H1 (cell line): Measurements from ENCODE around the gene MAPRE3. TPM values are rescaled to one million over a fixed set of nuclear protein-coding genes. Genes with fewer than 3 reads are reported as not detected.

ENCODE experiments used
- CTCF ChIA-PET: fragments of 300-600 bp; sonication (Branson Sonifier 250); formaldehyde crosslinking; loops from one replicate; lab custom pipeline; 2021; ENCODE audit not compliant: partially characterized antibody; lab: Charles Lee
- POLR2A ChIA-PET: fragments of 300-600 bp; sonication (Branson Sonifier 250); formaldehyde crosslinking; loops from one replicate; lab custom pipeline; 2021; ENCODE audit warnings: inconsistent platforms; ENCODE audit not compliant: partially characterized antibody; lab: Charles Lee
- DNase-seq, 2 experiments: peaks; one replicate each; pipeline versions ENCODE4 v3.0.0 to v3.0.0-alpha.2; 2010 to 2022; ENCODE audit warnings: low spot score in 2 of 2, low read depth in 1 of 2, mixed read lengths in 1 of 2
- FAIRE-seq: peaks from 2 replicates; lab custom pipeline; 2011; peaks lifted over from hg19 to GRCh38; lab: Jason Lieb, UNC
- H2AFZ ChIP-seq: 2 replicates; pipeline ENCODE4 v1.8.1; 2012; ENCODE audit warnings: low read length, inconsistent platforms
- H2AK5ac ChIP-seq: 2 replicates; pipeline ENCODE4 v1.6.1; 2013; ENCODE audit warnings: low read depth, low read length
- H2BK120ac ChIP-seq: replicated peaks from 2 replicates; pipeline ENCODE3; 2013; ENCODE audit warnings: low read depth, low read length, inconsistent platforms
- H2BK12ac ChIP-seq: 2 replicates; pipeline ENCODE4 v1.6.1; 2013; ENCODE audit warnings: low read depth, low read length
- H2BK15ac ChIP-seq: 2 replicates; pipeline ENCODE4 v1.6.1; 2013; ENCODE audit warnings: low read length
- H2BK20ac ChIP-seq: 2 replicates; pipeline ENCODE4 v1.6.1; 2013; ENCODE audit warnings: low read length
- H2BK5ac ChIP-seq: 2 replicates; pipeline ENCODE4 v1.6.1; 2013; ENCODE audit warnings: low read depth, low read length
- H3K14ac ChIP-seq: 2 replicates; pipeline ENCODE4 v1.6.1; 2013; ENCODE audit warnings: inconsistent platforms; ENCODE audit not compliant: insufficient read length
- H3K18ac ChIP-seq: 2 replicates; pipeline ENCODE4 v1.6.1; 2013; ENCODE audit warnings: low read length; ENCODE audit errors: extremely low read depth
- H3K23ac ChIP-seq: 2 replicates; pipeline ENCODE4 v1.6.1; 2013; ENCODE audit warnings: inconsistent platforms; ENCODE audit not compliant: insufficient read length
- H3K23me2 ChIP-seq: 2 replicates; pipeline ENCODE4 v1.6.1; 2013; ENCODE audit warnings: low read depth, low read length
- H3K27ac ChIP-seq: 2 replicates; pipeline ENCODE4 v1.6.1; 2011; ENCODE audit warnings: low read depth, low read length, inconsistent platforms
- H3K27me3 ChIP-seq, 4 experiments: replicated peaks in 1 of 4; 1 replicate in 1 of 4; 2 replicates in 3 of 4; pipeline versions ENCODE4 v1.6.1 to v1.8.1; 2011 to 2013; ENCODE audit warnings: low read length in 3 of 4, mild to moderate bottlenecking in 3 of 4, inconsistent platforms in 2 of 4, mixed read lengths in 2 of 4, moderate library complexity in 1 of 4; ENCODE audit not compliant: control insufficient read depth in 3 of 4, insufficient read depth in 3 of 4; ENCODE audit errors: extremely low read depth in 1 of 4
- H3K36me3 ChIP-seq, 4 experiments: 2 replicates each; pipeline versions ENCODE4 v1.6.1 to v1.8.1; 2011 to 2013; ENCODE audit warnings: mild to moderate bottlenecking in 4 of 4, low read length in 3 of 4, moderate library complexity in 2 of 4, control low read depth in 1 of 4, inconsistent platforms in 1 of 4; ENCODE audit not compliant: insufficient read depth in 4 of 4, control insufficient read depth in 2 of 4
- H3K4ac ChIP-seq: replicated peaks from 2 replicates; pipeline ENCODE3; 2013; ENCODE audit warnings: low read length, low read depth, mixed read lengths, inconsistent platforms; ENCODE audit not compliant: insufficient read length
- H3K4me1 ChIP-seq, 4 experiments: replicated peaks in 1 of 4; 1 replicate in 1 of 4; 2 replicates in 3 of 4; pipeline versions ENCODE4 v1.6.1 to v1.8.1; 2011 to 2013; ENCODE audit warnings: low read length in 3 of 4, inconsistent platforms in 2 of 4, mixed read lengths in 1 of 4; ENCODE audit not compliant: insufficient read depth in 4 of 4, control insufficient read depth in 3 of 4
- H3K4me2 ChIP-seq, 2 experiments: 2 replicates each; pipeline versions ENCODE4 v1.6.1 to v1.8.1; 2011 to 2013; ENCODE audit warnings: low read depth in 2 of 2, low read length in 2 of 2, control low read depth in 1 of 2, inconsistent platforms in 1 of 2, mild to moderate bottlenecking in 1 of 2; ENCODE audit not compliant: insufficient read depth in 1 of 2
- H3K4me3 ChIP-seq, 4 experiments: fragments of 200-600, 300-600 bp in 1 of 4; sonication (generic), shearing (Covaris generic), sonication (Bioruptor Twin) in 1 of 4; 2 replicates each; pipeline versions ENCODE4 v1.5.1 to v1.8.1; 2011 to 2016; ENCODE audit warnings: low read length in 4 of 4, low read depth in 3 of 4, control low read depth in 2 of 4, inconsistent platforms in 2 of 4, mild to moderate bottlenecking in 2 of 4, mixed read lengths in 1 of 4, moderate library complexity in 1 of 4; ENCODE audit not compliant: insufficient read depth in 2 of 4; ENCODE audit errors: extremely low read depth in 1 of 4
- H3K56ac ChIP-seq: replicated peaks from 2 replicates; pipeline ENCODE3; 2013; ENCODE audit warnings: low read depth, mild to moderate bottlenecking, mixed read lengths, low read length, inconsistent platforms; ENCODE audit not compliant: insufficient read length
- H3K79me1 ChIP-seq: 2 replicates; pipeline ENCODE4 v1.6.1; 2013; ENCODE audit warnings: low read depth, low read length, control low read depth
- H3K79me2 ChIP-seq, 2 experiments: 2 replicates each; pipeline versions ENCODE4 v1.6.1 to v1.8.1; 2012 to 2013; ENCODE audit warnings: low read length in 2 of 2, mild to moderate bottlenecking in 2 of 2, inconsistent platforms in 1 of 2; ENCODE audit not compliant: insufficient read depth in 2 of 2, control insufficient read depth in 1 of 2
- H3K9ac ChIP-seq, 4 experiments: replicated peaks in 1 of 4; 1 replicate in 1 of 4; 2 replicates in 3 of 4; pipeline versions ENCODE4 v1.6.1 to v1.8.1; 2011 to 2013; ENCODE audit warnings: low read depth in 3 of 4, low read length in 3 of 4, control low read depth in 2 of 4, mild to moderate bottlenecking in 2 of 4, moderate library complexity in 2 of 4, inconsistent platforms in 1 of 4; ENCODE audit errors: extremely low read depth in 1 of 4
- H3K9me3 ChIP-seq, 2 experiments: 2 replicates each; pipeline versions ENCODE4 v1.6.1 to v1.8.1; 2012 to 2013; ENCODE audit warnings: mild to moderate bottlenecking in 2 of 2, moderate library complexity in 2 of 2, control low read depth in 1 of 2, inconsistent platforms in 1 of 2, low read depth in 1 of 2, low read length in 1 of 2, mixed read lengths in 1 of 2; ENCODE audit not compliant: insufficient read depth in 2 of 2
- H4K20me1 ChIP-seq, 2 experiments: replicated peaks in 1 of 2; 2 replicates each; pipeline versions ENCODE3 to v1.8.1; 2011 to 2013; ENCODE audit warnings: inconsistent platforms in 2 of 2, low read length in 2 of 2, mild to moderate bottlenecking in 1 of 2; ENCODE audit not compliant: insufficient read depth in 2 of 2, control insufficient read depth in 1 of 2
- H4K5ac ChIP-seq: 2 replicates; pipeline ENCODE4 v1.6.1; 2013; ENCODE audit warnings: low read length, low read depth, mixed read lengths, inconsistent platforms; ENCODE audit not compliant: insufficient read length
- H4K8ac ChIP-seq: 2 replicates; pipeline ENCODE4 v1.8.0; 2013; ENCODE audit warnings: mild to moderate bottlenecking, moderate library complexity, low read length, inconsistent platforms; ENCODE audit not compliant: insufficient read depth; ENCODE audit errors: extremely low read depth
- H4K91ac ChIP-seq: replicated peaks from 2 replicates; pipeline ENCODE3; 2013; ENCODE audit warnings: low read length, mixed read lengths, inconsistent platforms; ENCODE audit not compliant: insufficient read length
- ASH2L ChIP-seq: fragments of 200-600, 300-600 bp; sonication (generic); IDR thresholded peaks from one replicate; pipeline ENCODE4 v1.7.1; 2017; ENCODE audit warnings: low read length
- CTCF ChIP-seq, 3 experiments: IDR thresholded peaks; 1 replicate in 2 of 3; 2 replicates in 1 of 3; pipeline versions ENCODE4 v1.5.1 to v1.6.1; 2011; ENCODE audit warnings: low read length in 3 of 3, mild to moderate bottlenecking in 3 of 3, inconsistent platforms in 2 of 3, low read depth in 1 of 3, moderate library complexity in 1 of 3; ENCODE audit not compliant: insufficient read depth in 1 of 3; ENCODE audit errors: control extremely low read depth in 1 of 3
- POU5F1 ChIP-seq: IDR thresholded peaks from 2 replicates; pipeline ENCODE4 v1.6.1; 2011; ENCODE audit warnings: low read depth, mild to moderate bottlenecking, low read length, moderate library complexity
- RBBP5 ChIP-seq: IDR thresholded peaks from 2 replicates; pipeline ENCODE4 v1.7.1; 2012; ENCODE audit warnings: low read depth, mild to moderate bottlenecking, inconsistent platforms, low read length, moderate library complexity, borderline replicate concordance
- SIX5 ChIP-seq: IDR thresholded peaks from 2 replicates; pipeline ENCODE4 v1.6.1; 2011; ENCODE audit warnings: mild to moderate bottlenecking, low read depth, low read length
- SP1 ChIP-seq: IDR thresholded peaks from 2 replicates; pipeline ENCODE4 v1.6.1; 2011; ENCODE audit warnings: low read depth, low read length
- SRF ChIP-seq: IDR thresholded peaks from 2 replicates; pipeline ENCODE4 v1.6.1; 2011; ENCODE audit warnings: mild to moderate bottlenecking, low read depth, low read length, moderate library complexity
- SUZ12 ChIP-seq: fragments of 200-600 bp; sonication (generic); IDR thresholded peaks from 2 replicates; pipeline ENCODE4 v1.6.1; 2012; ENCODE audit warnings: mild to moderate bottlenecking, inconsistent platforms, low read length, moderate library complexity, mixed read lengths
- TEAD4 ChIP-seq: IDR thresholded peaks from 2 replicates; pipeline ENCODE4 v1.6.1; 2012; ENCODE audit warnings: low read depth, low read length, inconsistent platforms, mixed read lengths
- USF2 ChIP-seq: IDR thresholded peaks from 2 replicates; pipeline ENCODE4 v1.6.1; 2011; ENCODE audit warnings: low read length, improper control_type of control experiment
- WGBS, 2 experiments: shearing (Covaris generic) in 1 of 2; methylation state at CpG; one replicate each; pipeline versions ENCODE4 v1.1.6 to v1.1.7; 2013 to 2015; ENCODE audit warnings: low lambda C conversion rate in 2 of 2, mixed read lengths in 2 of 2, inconsistent platforms in 1 of 2, low coverage in 1 of 2, missing lambda C conversion rate in 1 of 2; ENCODE audit not compliant: insufficient replicate concordance in 2 of 2, insufficient coverage in 1 of 2, insufficient read length in 1 of 2; ENCODE audit errors: extremely low coverage in 1 of 2, missing lambda C conversion rate in 1 of 2; 5-methylcytosine and 5-hydroxymethylcytosine counted together
- polyA plus RNA-seq, 7 experiments: library from polyadenylated mRNA; depleted of rRNA in 3 of 7; stranded (reverse) in 5 of 7; unstranded in 2 of 7; fragments of >200 nt in 5 of 7; fragments of 200-250 nt in 2 of 7; gene quantifications; 1 replicate in 5 of 7; 2 replicates in 1 of 7; 4 replicates in 1 of 7; pipeline versions ENCODE4 v1.2.1 to v1.2.3, GENCODE V29; 2011 to 2013; ENCODE audit warnings: missing spikeins in 2 of 7, mixed read lengths in 2 of 7
- total RNA-seq: library from RNA; stranded (reverse); fragmentation: NEBNext Ultra II Directional; extraction: Animal tissue kit (Norgen Biotek cat#: 25700); gene quantifications from 2 replicates; pipeline ENCODE4 v1.2.1, GENCODE V29; 2021

The MAPRE3 gene
- total and polyA plus RNA-seq, 2 of the 8 experiments (the other 6 are each of a cell fraction or from before 2014, with no cell fraction given): 4.9 to 6.6 TPM

DNA sequence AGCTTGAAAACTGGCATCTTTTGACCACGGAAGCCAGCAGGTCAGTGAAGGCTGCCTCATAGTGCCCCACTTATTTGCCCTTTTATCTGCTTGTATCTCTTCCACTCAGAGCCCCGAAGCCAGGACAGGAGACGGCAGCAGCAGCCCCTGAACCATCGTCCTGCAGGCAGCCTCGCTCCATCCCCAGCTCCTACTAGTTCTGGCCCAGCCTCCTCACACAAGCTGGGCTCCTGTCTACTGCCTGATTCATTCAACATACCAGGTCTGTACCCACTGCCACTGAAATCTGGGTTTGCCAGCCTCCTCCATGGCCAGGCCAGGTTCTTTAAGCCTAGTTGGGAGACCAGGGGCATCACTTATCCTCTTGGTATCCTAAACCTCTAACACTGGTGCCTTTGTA, 96.9 kb downstream of the MAPRE3 start:
- Histone ChIP-seq H2AK5ac (no peak overlapping the region), H3K9ac (no peak overlapping the region), H3K79me2 (peaks cover 0 to 12% of the 10 kb centered on the region in 2 experiments; a peak in 3 of 4 replicates), H3K9me3 (no peaks in the 10 kb centered on the region), H3K27me3 (no peaks in the 10 kb centered on the region), H3K4me3 (no peak overlapping the region), H3K23me2 (peaks cover 12% of the 10 kb centered on the region; the same call in 1 of the 2 replicates), H3K18ac (no peak overlapping the region), H3K79me1 (peaks cover 12% of the 10 kb centered on the region; the same call in 1 of the 2 replicates), H2BK12ac (no peak overlapping the region), H4K8ac (no peak overlapping the region), H3K14ac (no peak overlapping the region), H2BK5ac (no peak overlapping the region), H3K4ac (no peak overlapping the region), H3K56ac (no peak overlapping the region), H3K36me3 (peaks cover 12 to 41% (median 18%) of the 10 kb centered on the region in 4 experiments; a peak in 7 of 8 replicates), H3K4me1 (peaks cover 0 to under 1% (median 0%) of the 10 kb centered on the region in 4 experiments; a peak in 3 of 7 replicates), H2BK15ac (no peak overlapping the region), H3K23ac (no peak overlapping the region), H3K4me2 (no peak overlapping the region), H4K20me1 (peaks cover 6 to 8% of the 10 kb centered on the region in 2 experiments), H2AFZ (no peak overlapping the region), H2BK20ac (no peak overlapping the region), H2BK120ac (no peak overlapping the region), H4K91ac (no peak overlapping the region), H4K5ac (no peak overlapping the region), H3K27ac (no peak overlapping the region)
- FAIRE-seq (no peak), DNase-seq (no peak)
- ChIA-PET CTCF (interaction anchor here (0.5 to 1.7 kb wide), 8 partner anchors 11 to 907 kb away, joined by 3 to 5 read pairs (median 3); partner anchors contain the start of gene KHK), POLR2A (interaction anchor here (0.6 to 18.5 kb wide), 6 partner anchors 11 to 1521 kb away, joined by 3 to 441 read pairs (median 6); partner anchors contain the start of genes AGBL5 and TMEM214)
- 91% methylated on average over 5 of the region's 5 CpGs; no CpG with 5 or more reads in 1 of the 2 experiments for WGBS, 2 experiments
- TF ChIP-seq SRF (no peak), SP1 (no peak), RBBP5 (no peak), USF2 (no peak), TEAD4 (no peak), SIX5 (no peak), CTCF (IDR thresholded peaks at IDR 0.05; ENCODE audit: control extremely low read depth in 1 of 3, insufficient read depth in 1 of 3, low read depth in 1 of 3, low read length in 3 of 3) (no peak), POU5F1 (no peak), SUZ12 (no peak), ASH2L (no peak)
